ENCODE data around the gene CD48. TPM values are rescaled to one million over a fixed set of nuclear protein-coding genes. Genes with fewer than 3 reads are reported as not detected.

Gene CD48
- polyA plus RNA-seq, 4 donors: 5.6 to 28.6 (median 10.7) TPM

GRCh38 chr1:160724465-160725242 lies 13.0 kb upstream of the CD48 start:
- FAIRE-seq (no peak), DNase-seq (no peak)
- 73 to 78% (median 76%) methylated on average over 11 of the region's 11 CpGs for whole genome bisulfite sequencing, 3 donors
- Histone ChIP-seq H3K9me3 (ENCODE audit: control insufficient read depth in 2 of 2, insufficient read depth in 1 of 2, low read depth in 1 of 2, low read length in 1 of 2) (no peaks in the 10 kb centered on the region), H3K4me1 (ENCODE audit: control insufficient read depth in 3 of 3, insufficient read depth in 2 of 3, low read depth in 1 of 3, low read length in 2 of 3) (peaks cover 0 to 12% (median 0%) of the 10 kb centered on the region in 3 donors), H3K36me3 (ENCODE audit: control insufficient read depth in 3 of 3, insufficient read depth in 2 of 3, low read depth in 1 of 3, low read length in 3 of 3) (no peaks in the 10 kb centered on the region), H3K27me3 (ENCODE audit: control insufficient read depth in 3 of 3, insufficient read depth in 3 of 3, low read length in 3 of 3) (no peaks in the 10 kb centered on the region), H3K27ac (ENCODE audit: low read depth in 1 of 3, low read length in 2 of 3) (no peak overlapping the region), H3K4me3 (ENCODE audit: low read depth in 1 of 3, low read length in 3 of 3) (no peak overlapping the region)

GRCh38 chr1:160723332-160723731 lies 11.7 kb upstream of the CD48 start:
- H3K9me3 ChIP-seq (ENCODE audit: control insufficient read depth in 2 of 2, insufficient read depth in 1 of 2, low read depth in 1 of 2, low read length in 1 of 2): no peaks in the 10 kb centered on the region
- DNase-seq (no peak), FAIRE-seq (no peak)
- no peak overlapping the region for H3K4me3 ChIP-seq (ENCODE audit: low read depth in 1 of 3, low read length in 3 of 3)
- no peaks in the 10 kb centered on the region for H3K27me3 ChIP-seq (ENCODE audit: control insufficient read depth in 3 of 3, insufficient read depth in 3 of 3, low read length in 3 of 3)
- no peaks in the 10 kb centered on the region for H3K36me3 ChIP-seq (ENCODE audit: control insufficient read depth in 3 of 3, insufficient read depth in 2 of 3, low read depth in 1 of 3, low read length in 3 of 3)
- peaks cover 0 to 12% (median 0%) of the 10 kb centered on the region in 3 donors for H3K4me1 ChIP-seq (ENCODE audit: control insufficient read depth in 3 of 3, insufficient read depth in 2 of 3, low read depth in 1 of 3, low read length in 2 of 3)
- 81 to 86% (median 84%) methylated on average over 2 of the region's 2 CpGs for WGBS, 3 donors
- no peak overlapping the region for H3K27ac ChIP-seq (ENCODE audit: low read depth in 1 of 3, low read length in 2 of 3)

- FAIRE-seq (no peak), DNase-seq (peak in 1 of 2 donors; percentile 40)
- no peaks in the 10 kb centered on the region for H3K9me3 ChIP-seq (ENCODE audit: control insufficient read depth in 2 of 2, insufficient read depth in 1 of 2, low read depth in 1 of 2, low read length in 1 of 2)
- H3K27me3 ChIP-seq (ENCODE audit: control insufficient read depth in 3 of 3, insufficient read depth in 3 of 3, low read length in 3 of 3): no peaks in the 10 kb centered on the region
- H3K4me3 ChIP-seq (ENCODE audit: low read depth in 1 of 3, low read length in 3 of 3): no peak overlapping the region
- H3K27ac ChIP-seq (ENCODE audit: low read depth in 1 of 3, low read length in 2 of 3): no peak overlapping the region
- H3K36me3 ChIP-seq (ENCODE audit: control insufficient read depth in 3 of 3, insufficient read depth in 2 of 3, low read depth in 1 of 3, low read length in 3 of 3): no peaks in the 10 kb centered on the region
- H3K4me1 ChIP-seq (ENCODE audit: control insufficient read depth in 3 of 3, insufficient read depth in 2 of 3, low read depth in 1 of 3, low read length in 2 of 3): peaks cover 0 to 12% (median 0%) of the 10 kb centered on the region in 3 donors
- WGBS, 3 donors: 74 to 91% (median 79%) methylated on average over 10 of the region's 10 CpGs
Measured at GRCh38 chr1:160722726-160723125, 11.1 kb upstream of the CD48 start.

GRCh38 chr1:160721473-160721872 lies 9.9 kb upstream of the CD48 start:
- Histone ChIP-seq H3K9me3 (ENCODE audit: control insufficient read depth in 2 of 2, insufficient read depth in 1 of 2, low read depth in 1 of 2, low read length in 1 of 2) (no peaks in the 10 kb centered on the region), H3K4me3 (ENCODE audit: low read depth in 1 of 3, low read length in 3 of 3) (no peak overlapping the region), H3K27me3 (ENCODE audit: control insufficient read depth in 3 of 3, insufficient read depth in 3 of 3, low read length in 3 of 3) (no peaks in the 10 kb centered on the region), H3K4me1 (ENCODE audit: control insufficient read depth in 3 of 3, insufficient read depth in 2 of 3, low read depth in 1 of 3, low read length in 2 of 3) (peaks cover 0 to 8% (median 0%) of the 10 kb centered on the region in 3 donors), H3K27ac (ENCODE audit: low read depth in 1 of 3, low read length in 2 of 3) (no peak overlapping the region), H3K36me3 (ENCODE audit: control insufficient read depth in 3 of 3, insufficient read depth in 2 of 3, low read depth in 1 of 3, low read length in 3 of 3) (no peaks in the 10 kb centered on the region)
- DNase-seq (no peak), FAIRE-seq (no peak)

GRCh38 chr1:160720356-160721085 lies 8.9 kb upstream of the CD48 start:
- Histone ChIP-seq H3K9me3 (ENCODE audit: control insufficient read depth in 2 of 2, insufficient read depth in 1 of 2, low read depth in 1 of 2, low read length in 1 of 2) (no peaks in the 10 kb centered on the region), H3K27ac (ENCODE audit: low read depth in 1 of 3, low read length in 2 of 3) (no peak overlapping the region), H3K4me1 (ENCODE audit: control insufficient read depth in 3 of 3, insufficient read depth in 2 of 3, low read depth in 1 of 3, low read length in 2 of 3) (peaks cover 0 to under 1% (median 0%) of the 10 kb centered on the region in 3 donors), H3K36me3 (ENCODE audit: control insufficient read depth in 3 of 3, insufficient read depth in 2 of 3, low read depth in 1 of 3, low read length in 3 of 3) (no peaks in the 10 kb centered on the region), H3K4me3 (ENCODE audit: low read depth in 1 of 3, low read length in 3 of 3) (no peak overlapping the region), H3K27me3 (ENCODE audit: control insufficient read depth in 3 of 3, insufficient read depth in 3 of 3, low read length in 3 of 3) (no peaks in the 10 kb centered on the region)
- 88 to 96% (median 92%) methylated on average over 3 of the region's 3 CpGs for WGBS, 3 donors
- no peak for DNase-seq
- FAIRE-seq: no peak

- H3K36me3 ChIP-seq (ENCODE audit: control insufficient read depth in 3 of 3, insufficient read depth in 2 of 3, low read depth in 1 of 3, low read length in 3 of 3): no peaks in the 10 kb centered on the region
- no peak overlapping the region for H3K4me3 ChIP-seq (ENCODE audit: low read depth in 1 of 3, low read length in 3 of 3)
- 71 to 77% (median 73%) methylated on average over 4 of the region's 4 CpGs for WGBS, 3 donors
- H3K27me3 ChIP-seq (ENCODE audit: control insufficient read depth in 3 of 3, insufficient read depth in 3 of 3, low read length in 3 of 3): no peaks in the 10 kb centered on the region
- no peaks in the 10 kb centered on the region for H3K9me3 ChIP-seq (ENCODE audit: control insufficient read depth in 2 of 2, insufficient read depth in 1 of 2, low read depth in 1 of 2, low read length in 1 of 2)
- no peak for DNase-seq
- no peak overlapping the region for H3K27ac ChIP-seq (ENCODE audit: low read depth in 1 of 3, low read length in 2 of 3)
- FAIRE-seq: no peak
- H3K4me1 ChIP-seq (ENCODE audit: control insufficient read depth in 3 of 3, insufficient read depth in 2 of 3, low read depth in 1 of 3, low read length in 2 of 3): no peaks in the 10 kb centered on the region
Measured at GRCh38 chr1:160718210-160718609, 6.6 kb upstream of the CD48 start.

GRCh38 chr1:160717306-160717705 lies 5.7 kb upstream of the CD48 start:
- WGBS, 3 donors: 80 to 91% (median 83%) methylated on average over 5 of the region's 5 CpGs
- Histone ChIP-seq H3K36me3 (ENCODE audit: control insufficient read depth in 3 of 3, insufficient read depth in 2 of 3, low read depth in 1 of 3, low read length in 3 of 3) (no peaks in the 10 kb centered on the region), H3K9me3 (ENCODE audit: control insufficient read depth in 2 of 2, insufficient read depth in 1 of 2, low read depth in 1 of 2, low read length in 1 of 2) (no peaks in the 10 kb centered on the region), H3K27me3 (ENCODE audit: control insufficient read depth in 3 of 3, insufficient read depth in 3 of 3, low read length in 3 of 3) (no peaks in the 10 kb centered on the region), H3K4me1 (ENCODE audit: control insufficient read depth in 3 of 3, insufficient read depth in 2 of 3, low read depth in 1 of 3, low read length in 2 of 3) (no peaks in the 10 kb centered on the region), H3K4me3 (ENCODE audit: low read depth in 1 of 3, low read length in 3 of 3) (no peak overlapping the region), H3K27ac (ENCODE audit: low read depth in 1 of 3, low read length in 2 of 3) (no peak overlapping the region)
- no peak for FAIRE-seq
- no peak for DNase-seq

GRCh38 chr1:160716013-160716412 lies 4.4 kb upstream of the CD48 start:
- WGBS, 3 donors: 95 to 100% (median 96%) methylated on average over 1 of the region's 1 CpG
- DNase-seq (no peak), FAIRE-seq (no peak)
- Histone ChIP-seq H3K4me3 (ENCODE audit: low read depth in 1 of 3, low read length in 3 of 3) (no peak overlapping the region), H3K36me3 (ENCODE audit: control insufficient read depth in 3 of 3, insufficient read depth in 2 of 3, low read depth in 1 of 3, low read length in 3 of 3) (no peaks in the 10 kb centered on the region), H3K27me3 (ENCODE audit: control insufficient read depth in 3 of 3, insufficient read depth in 3 of 3, low read length in 3 of 3) (no peaks in the 10 kb centered on the region), H3K4me1 (ENCODE audit: control insufficient read depth in 3 of 3, insufficient read depth in 2 of 3, low read depth in 1 of 3, low read length in 2 of 3) (no peaks in the 10 kb centered on the region), H3K9me3 (ENCODE audit: control insufficient read depth in 2 of 2, insufficient read depth in 1 of 2, low read depth in 1 of 2, low read length in 1 of 2) (no peaks in the 10 kb centered on the region), H3K27ac (ENCODE audit: low read depth in 1 of 3, low read length in 2 of 3) (no peak overlapping the region)

Data from small intestine (tissue), 7 donors.